Fibroblast of mammary gland (primary cell): Measurements from ENCODE around the gene NRROS.
"Not testable (repeated sequence)": the region's sequence is repeated elsewhere in the genome, so short reads cannot be mapped to it uniquely, and the experiment has no call there.

Experiments used
- DNase-seq: peaks from one replicate; pipeline ENCODE4 v3.0.0-alpha.2; 2010; ENCODE audit warnings: low read depth
- H3K4me3 ChIP-seq: 2 replicates; pipeline ENCODE4 v1.5.1; 2011; ENCODE audit warnings: low read depth, mild to moderate bottlenecking, low read length, moderate library complexity; ENCODE audit not compliant: control insufficient read depth
- CTCF ChIP-seq: conservative IDR thresholded peaks from 2 replicates; pipeline ENCODE4 v1.5.1; 2011; ENCODE audit warnings: low read depth, low read length, inconsistent platforms; ENCODE audit not compliant: control insufficient read depth, insufficient read depth

Gene NRROS

DNA sequence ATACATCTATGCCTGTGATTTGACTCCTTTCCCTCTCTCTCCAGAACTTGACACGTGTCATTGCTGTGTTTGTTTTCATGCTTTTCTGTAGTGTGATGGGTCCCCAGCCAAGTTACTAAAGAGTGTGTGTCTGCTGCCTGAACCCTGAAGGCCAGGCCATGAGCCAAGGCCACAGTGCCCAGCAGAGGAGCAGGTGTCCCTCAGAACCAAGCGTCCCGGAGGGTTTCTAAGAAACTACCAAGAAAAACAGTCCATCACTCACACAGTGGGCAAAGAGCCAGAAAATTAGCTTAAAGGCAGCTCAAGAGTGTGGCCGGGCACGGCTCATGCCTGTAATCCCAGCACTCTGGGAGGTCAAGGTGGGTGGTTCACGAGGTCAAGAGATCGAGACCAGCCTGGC is 35.8 kb upstream of the NRROS start:
- no peak overlapping the region for H3K4me3 ChIP-seq
- no peak for TF ChIP-seq CTCF
- no peak for DNase-seq

GRCh38 chr3:196604548-196604947 is 34.9 kb upstream of the NRROS start:
- DNase-seq = no peak
- no peak for TF ChIP-seq CTCF
- no peak overlapping the region for H3K4me3 ChIP-seq

DNA sequence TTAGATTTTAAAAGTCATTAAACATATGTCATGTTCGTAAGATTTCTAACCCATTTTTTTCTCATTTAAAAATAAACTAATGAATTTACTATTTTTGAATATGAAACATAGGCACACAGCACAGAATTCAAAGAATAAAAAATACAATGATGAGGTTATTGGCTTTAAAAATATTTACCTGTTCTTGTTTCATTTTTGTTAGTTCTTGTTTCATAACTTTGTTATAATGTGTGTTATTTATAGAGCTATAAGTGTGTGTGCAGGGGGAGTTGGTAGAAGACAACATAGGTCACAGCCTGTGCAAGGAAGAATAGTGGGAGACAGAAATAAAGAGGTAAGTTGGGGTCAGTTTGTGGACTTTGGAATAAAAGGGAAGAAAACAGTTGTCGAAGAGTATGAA is 30.8 kb upstream of the NRROS start:
- no peak for DNase-seq
- no peak for TF ChIP-seq CTCF
- no peak overlapping the region for H3K4me3 ChIP-seq

- peak; percentile 75 for DNase-seq
Measured at GRCh38 chr3:196609343-196609775, 30.1 kb upstream of the NRROS start.

GRCh38 chr3:196609805-196610515 is 29.5 kb upstream of the NRROS start:
- TF ChIP-seq CTCF = no peak
- DNase-seq = no peak
- no peak overlapping the region for H3K4me3 ChIP-seq

More at GRCh38 chr3:196609343-196609775, 30.1 kb upstream of the NRROS start:
- TF ChIP-seq CTCF = peak; percentile 86
- no peak overlapping the region for H3K4me3 ChIP-seq

DNA sequence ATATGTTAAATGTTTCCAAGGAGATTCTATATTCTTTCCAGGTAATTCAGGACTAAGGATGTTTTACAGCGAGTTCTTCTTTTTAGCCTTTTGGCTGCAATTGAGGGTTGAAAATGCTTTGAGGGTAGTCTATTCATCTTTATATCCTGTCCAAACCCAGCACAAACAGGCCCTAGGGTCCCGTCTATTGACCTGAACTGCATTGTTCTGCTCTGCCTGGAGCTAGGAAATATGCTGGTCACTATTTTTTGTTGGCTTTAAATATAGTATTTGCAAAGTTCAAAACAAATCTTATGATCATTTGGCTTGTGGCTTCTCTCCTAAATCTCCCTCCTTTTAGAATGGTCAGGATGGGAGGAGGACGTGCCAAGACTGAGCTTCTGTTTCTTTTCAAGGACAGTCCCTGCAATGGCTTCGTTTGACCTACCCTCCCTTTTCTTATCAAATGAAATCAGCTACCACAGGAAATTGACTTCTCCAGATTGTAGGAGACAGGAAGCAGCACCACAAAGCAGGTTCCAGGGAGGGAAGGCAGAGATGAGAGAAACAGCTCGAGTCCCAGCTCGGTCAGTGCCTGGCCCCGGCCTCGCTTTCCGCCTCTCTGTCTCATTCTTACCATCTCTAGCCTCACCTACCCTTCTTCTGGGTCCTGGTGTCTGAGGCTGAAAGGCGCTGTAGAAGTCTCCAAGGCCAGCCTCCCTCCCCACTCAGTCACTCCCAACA is 27.6 kb upstream of the NRROS start:
- H3K4me3 ChIP-seq = no peak overlapping the region
- TF ChIP-seq CTCF = no peak
- DNase-seq = no peak

GRCh38 chr3:196615234-196615633 is 24.3 kb upstream of the NRROS start:
- not testable (repeated sequence) for DNase-seq, H3K4me3 ChIP-seq
